C4-2B (cell line): ENCODE data around the gene CETP.

ENCODE experiments used
- ZFX ChIP-seq: fragments of 450-650 bp; IDR thresholded peaks from 2 replicates; pipeline ENCODE4 v1.6.1; 2017
- TF ChIP-seq, protein P1 (sequence below): fragments of 450-650 bp; conservative IDR thresholded peaks from 2 replicates; pipeline ENCODE4 v1.5.1; 2017; ENCODE audit warnings: mild to moderate bottlenecking

DNA sequence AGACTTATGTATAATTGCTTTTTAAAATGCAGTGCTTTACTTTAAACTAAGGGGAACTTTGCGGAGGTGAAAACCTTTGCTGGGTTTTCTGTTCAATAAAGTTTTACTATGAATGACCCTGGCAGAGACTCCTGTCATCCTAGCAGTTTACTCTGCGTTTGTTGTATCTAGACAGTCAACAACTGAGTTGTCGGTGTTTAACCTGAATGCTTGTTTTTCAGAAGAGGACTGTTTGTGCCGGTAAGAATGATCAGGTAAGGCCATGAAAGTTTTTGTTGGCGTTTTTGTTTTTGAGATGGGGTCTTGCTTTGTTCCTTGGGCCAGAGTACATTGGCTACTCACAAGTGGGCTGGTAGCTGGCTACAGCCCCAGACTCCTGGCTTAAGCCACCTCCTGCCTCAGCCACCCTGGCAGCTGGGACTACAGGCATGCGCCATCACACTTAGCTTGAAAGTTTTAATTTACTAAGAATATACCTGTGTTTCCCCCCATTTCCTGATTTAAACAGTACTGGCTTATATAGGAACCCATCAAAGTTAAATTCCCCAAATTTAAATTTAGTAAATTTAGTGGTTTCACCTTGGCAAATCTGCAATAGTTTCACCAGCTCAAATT is 17.9 kb upstream of the CETP start:
- TF ChIP-seq, protein P1, sequence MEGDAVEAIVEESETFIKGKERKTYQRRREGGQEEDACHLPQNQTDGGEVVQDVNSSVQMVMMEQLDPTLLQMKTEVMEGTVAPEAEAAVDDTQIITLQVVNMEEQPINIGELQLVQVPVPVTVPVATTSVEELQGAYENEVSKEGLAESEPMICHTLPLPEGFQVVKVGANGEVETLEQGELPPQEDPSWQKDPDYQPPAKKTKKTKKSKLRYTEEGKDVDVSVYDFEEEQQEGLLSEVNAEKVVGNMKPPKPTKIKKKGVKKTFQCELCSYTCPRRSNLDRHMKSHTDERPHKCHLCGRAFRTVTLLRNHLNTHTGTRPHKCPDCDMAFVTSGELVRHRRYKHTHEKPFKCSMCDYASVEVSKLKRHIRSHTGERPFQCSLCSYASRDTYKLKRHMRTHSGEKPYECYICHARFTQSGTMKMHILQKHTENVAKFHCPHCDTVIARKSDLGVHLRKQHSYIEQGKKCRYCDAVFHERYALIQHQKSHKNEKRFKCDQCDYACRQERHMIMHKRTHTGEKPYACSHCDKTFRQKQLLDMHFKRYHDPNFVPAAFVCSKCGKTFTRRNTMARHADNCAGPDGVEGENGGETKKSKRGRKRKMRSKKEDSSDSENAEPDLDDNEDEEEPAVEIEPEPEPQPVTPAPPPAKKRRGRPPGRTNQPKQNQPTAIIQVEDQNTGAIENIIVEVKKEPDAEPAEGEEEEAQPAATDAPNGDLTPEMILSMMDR = no peak
- no peak for TF ChIP-seq ZFX
